ENCODE results near the gene SEMA6A. TPM values are rescaled to one million over a fixed set of nuclear protein-coding genes. Genes with fewer than 3 reads are reported as not detected.

The SEMA6A gene
- total and polyA plus RNA-seq, 10 of the 15 experiments (the other 5 are each of a cell fraction or from before 2014, with no cell fraction given), result 0.16 to 10.2 (median 1.1) TPM

- Histone ChIP-seq H3K4me3 (no peak overlapping the region), H3K36me3 (ENCODE audit: control insufficient read depth in 2 of 2, insufficient read depth in 2 of 2, low read length in 1 of 2) (no peaks in the 10 kb centered on the region), H3K27ac (ENCODE audit: control insufficient read depth, insufficient read depth) (no peak overlapping the region), H3K27me3 (replicated peaks in 1 of 2; ENCODE audit: control insufficient read depth in 2 of 2, insufficient read depth in 2 of 2, low read length in 1 of 2) (no peaks in the 10 kb centered on the region), H3K4me1 (ENCODE audit: control insufficient read depth, insufficient read depth, low read length) (peaks cover 4% of the 10 kb centered on the region; the same call in 1 of the 2 replicates), H3K9me3 (replicated peaks; ENCODE audit: control insufficient read depth, insufficient read depth, low read length) (no peaks in the 10 kb centered on the region), H3K79me2 (ENCODE audit: control insufficient read depth, insufficient read depth, low read length) (no peaks in the 10 kb centered on the region), H4K20me1 (ENCODE audit: control insufficient read depth, insufficient read depth) (no peaks in the 10 kb centered on the region), H2AFZ (ENCODE audit: control insufficient read depth, low read depth, low read length) (no peak overlapping the region), H3K9ac (ENCODE audit: control insufficient read depth, insufficient read depth, low read length) (no peak overlapping the region), H3K4me2 (ENCODE audit: control insufficient read depth, insufficient read depth) (no peak overlapping the region)
- RAD21 ChIA-PET (ENCODE audit: unreplicated experiment), result interaction anchor here (0.5 kb wide), 1 partner anchor 269 kb away, joined by 3 read pairs; no protein-coding TSS in a partner anchor
- CTCF ChIA-PET, result interaction anchor here (1.3 kb wide), 1 partner anchor 77 kb away, joined by 3 read pairs; no protein-coding TSS in a partner anchor
- DNase-seq (ENCODE audit: low read depth, low spot score) (no peak), ATAC-seq (no peak), FAIRE-seq (no peak)
- 58% methylated on average over 5 of the region's 5 CpGs for WGBS (ENCODE audit: insufficient coverage, insufficient replicate concordance, low lambda C conversion rate, missing lambda C conversion rate)
- SMC1A ChIA-PET (ENCODE audit: uncharacterized antibody, unreplicated experiment), result interaction anchor here (0.9 to 2.4 kb wide), 3 partner anchors 13 to 300 kb away, joined by 3 to 6 read pairs (median 4); no protein-coding TSS in a partner anchor
- no TSS peak for BruUV-seq (replicated peaks)
- intact Hi-C loops (cut with micrococcal nuclease; ENCODE audit: unreplicated experiment) (no loop called here), in situ Hi-C loops (cut with MboI) (no loop called here)
- TF ChIP-seq MTA2 (IDR thresholded peaks at IDR 0.05; ENCODE audit: low read depth), result no peak
- POLR2A ChIA-PET, result no interaction called here
Observed at GRCh38 chr5:116436674-116437350, 137.8 kb downstream of the SEMA6A start.

DNA sequence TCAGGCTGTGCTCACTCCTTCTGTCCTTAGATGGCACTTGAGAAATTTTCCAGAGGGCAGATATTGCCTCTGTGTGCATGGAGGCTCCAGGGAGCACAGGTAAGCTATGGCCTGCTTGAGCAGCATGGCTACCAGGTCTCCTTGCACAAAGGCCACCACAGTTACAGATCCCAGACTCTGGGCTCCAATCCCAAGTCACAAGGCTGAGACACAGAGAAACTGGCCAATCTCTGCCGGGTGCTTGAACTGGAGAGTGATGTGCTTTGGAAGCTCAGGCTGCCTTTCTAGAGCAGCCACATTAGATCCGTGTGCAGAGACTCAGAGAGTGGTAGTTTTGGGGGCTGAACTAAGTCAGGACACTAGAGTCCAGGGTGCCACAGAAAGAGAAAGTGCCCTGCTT, 145.7 kb downstream of the SEMA6A start:
- no peak for FAIRE-seq
- DNase-seq (ENCODE audit: low read depth, low spot score), result no peak
- no peak for ATAC-seq
- BruUV-seq (replicated peaks), result no TSS peak
- Histone ChIP-seq H3K27ac (ENCODE audit: control insufficient read depth, insufficient read depth) (no peak overlapping the region), H3K9ac (ENCODE audit: control insufficient read depth, insufficient read depth, low read length) (no peak overlapping the region), H3K4me1 (ENCODE audit: control insufficient read depth, insufficient read depth, low read length) (no peaks in the 10 kb centered on the region), H3K36me3 (ENCODE audit: control insufficient read depth in 2 of 2, insufficient read depth in 2 of 2, low read length in 1 of 2) (no peaks in the 10 kb centered on the region), H4K20me1 (ENCODE audit: control insufficient read depth, insufficient read depth) (no peaks in the 10 kb centered on the region), H2AFZ (ENCODE audit: control insufficient read depth, low read depth, low read length) (no peak overlapping the region), H3K4me3 (no peak overlapping the region), H3K79me2 (ENCODE audit: control insufficient read depth, insufficient read depth, low read length) (no peaks in the 10 kb centered on the region), H3K9me3 (replicated peaks; ENCODE audit: control insufficient read depth, insufficient read depth, low read length) (no peaks in the 10 kb centered on the region), H3K27me3 (replicated peaks in 1 of 2; ENCODE audit: control insufficient read depth in 2 of 2, insufficient read depth in 2 of 2, low read length in 1 of 2) (no peaks in the 10 kb centered on the region), H3K4me2 (ENCODE audit: control insufficient read depth, insufficient read depth) (no peak overlapping the region)
- ChIA-PET SMC1A (ENCODE audit: uncharacterized antibody, unreplicated experiment) (interaction anchor here (1.2 kb wide), 1 partner anchor 10 kb away, joined by 3 read pairs; no protein-coding TSS in a partner anchor), RAD21 (ENCODE audit: unreplicated experiment) (no interaction called here), POLR2A (no interaction called here), CTCF (no interaction called here)
- intact Hi-C loops (cut with micrococcal nuclease; ENCODE audit: unreplicated experiment) (no loop called here), in situ Hi-C loops (cut with MboI) (no loop called here)
- TF ChIP-seq RFX5 (IDR thresholded peaks at IDR 0.05; ENCODE audit: low read depth, low read length), result no peak
- no peak for TF ChIP-seq SMAD5 (IDR thresholded peaks at IDR 0.05; ENCODE audit: low read depth)
- TF ChIP-seq CEBPB (IDR thresholded peaks at IDR 0.05; ENCODE audit: borderline replicate concordance in 1 of 2, low read depth in 2 of 2, low read length in 2 of 2), result no peak
- no peak for TF ChIP-seq GABPA (IDR thresholded peaks at IDR 0.05; ENCODE audit: low read depth)
- no peak for TF ChIP-seq RBBP5 (conservative IDR thresholded peaks at IDR 0.05)
- TF ChIP-seq STAT1 (conservative IDR thresholded peaks at IDR 0.05), result no peak
- TF ChIP-seq SIX5 (IDR thresholded peaks at IDR 0.05; ENCODE audit: low read depth, low read length, severe bottlenecking), result no peak
- no peak for TF ChIP-seq CREB1 (IDR thresholded peaks at IDR 0.05; ENCODE audit: low read depth)
- TF ChIP-seq CREM (IDR thresholded peaks at IDR 0.05; ENCODE audit: low read depth), result no peak
- no peak for TF ChIP-seq BCLAF1 (IDR thresholded peaks at IDR 0.05)
- TF ChIP-seq JUND (IDR thresholded peaks at IDR 0.05; ENCODE audit: low read depth, low read length), result no peak
- no peak for TF ChIP-seq DPF2 (IDR thresholded peaks at IDR 0.05)
- no peak for TF ChIP-seq ESRRA (IDR thresholded peaks at IDR 0.05; ENCODE audit: low read length)
- no peak for TF ChIP-seq BHLHE40 (IDR thresholded peaks at IDR 0.05; ENCODE audit: borderline replicate concordance in 1 of 2, low read depth in 2 of 2, low read length in 1 of 2)
- no peak for TF ChIP-seq ZNF384 (IDR thresholded peaks at IDR 0.05; ENCODE audit: borderline replicate concordance, low read depth, low read length)
- no peak for TF ChIP-seq ZSCAN29 (IDR thresholded peaks at IDR 0.05)
- WGBS (ENCODE audit: insufficient coverage, insufficient replicate concordance, low lambda C conversion rate, missing lambda C conversion rate), result 41% methylated on average over 2 of the region's 2 CpGs
